ENCODE measurements around the gene COG5. TPM values are rescaled to one million over a fixed set of nuclear protein-coding genes. Genes with fewer than 3 reads are reported as not detected.

Gene COG5
- total and polyA plus RNA-seq, 9 of the 15 experiments (the other 6 are each of a cell fraction or from before 2014, with no cell fraction given), result 15.3 to 75.1 (median 56.4) TPM

- TF ChIP-seq, protein P1, sequence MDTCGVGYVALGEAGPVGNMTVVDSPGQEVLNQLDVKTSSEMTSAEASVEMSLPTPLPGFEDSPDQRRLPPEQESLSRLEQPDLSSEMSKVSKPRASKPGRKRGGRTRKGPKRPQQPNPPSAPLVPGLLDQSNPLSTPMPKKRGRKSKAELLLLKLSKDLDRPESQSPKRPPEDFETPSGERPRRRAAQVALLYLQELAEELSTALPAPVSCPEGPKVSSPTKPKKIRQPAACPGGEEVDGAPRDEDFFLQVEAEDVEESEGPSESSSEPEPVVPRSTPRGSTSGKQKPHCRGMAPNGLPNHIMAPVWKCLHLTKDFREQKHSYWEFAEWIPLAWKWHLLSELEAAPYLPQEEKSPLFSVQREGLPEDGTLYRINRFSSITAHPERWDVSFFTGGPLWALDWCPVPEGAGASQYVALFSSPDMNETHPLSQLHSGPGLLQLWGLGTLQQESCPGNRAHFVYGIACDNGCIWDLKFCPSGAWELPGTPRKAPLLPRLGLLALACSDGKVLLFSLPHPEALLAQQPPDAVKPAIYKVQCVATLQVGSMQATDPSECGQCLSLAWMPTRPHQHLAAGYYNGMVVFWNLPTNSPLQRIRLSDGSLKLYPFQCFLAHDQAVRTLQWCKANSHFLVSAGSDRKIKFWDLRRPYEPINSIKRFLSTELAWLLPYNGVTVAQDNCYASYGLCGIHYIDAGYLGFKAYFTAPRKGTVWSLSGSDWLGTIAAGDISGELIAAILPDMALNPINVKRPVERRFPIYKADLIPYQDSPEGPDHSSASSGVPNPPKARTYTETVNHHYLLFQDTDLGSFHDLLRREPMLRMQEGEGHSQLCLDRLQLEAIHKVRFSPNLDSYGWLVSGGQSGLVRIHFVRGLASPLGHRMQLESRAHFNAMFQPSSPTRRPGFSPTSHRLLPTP (IDR thresholded peaks at IDR 0.05; ENCODE audit: borderline replicate concordance, extremely low read depth, insufficient read length), result no peak
- TF ChIP-seq MTF1 (CRISPR knock-in tag; IDR thresholded peaks at IDR 0.05; ENCODE audit: borderline replicate concordance) (no peak), ZNF263 (CRISPR knock-in tag; IDR thresholded peaks at IDR 0.05; ENCODE audit: borderline replicate concordance) (no peak), LARP7 (IDR thresholded peaks at IDR 0.05) (no peak), RBFOX2 (IDR thresholded peaks at IDR 0.05; ENCODE audit: low read depth, low read length) (no peak), ZNF3 (CRISPR knock-in tag; IDR thresholded peaks at IDR 0.05) (no peak), NR1H2 (CRISPR knock-in tag; IDR thresholded peaks at IDR 0.05) (no peak), RERE (CRISPR knock-in tag; IDR thresholded peaks at IDR 0.05; ENCODE audit: borderline replicate concordance) (no peak)
- TF ChIP-seq, protein P2, sequence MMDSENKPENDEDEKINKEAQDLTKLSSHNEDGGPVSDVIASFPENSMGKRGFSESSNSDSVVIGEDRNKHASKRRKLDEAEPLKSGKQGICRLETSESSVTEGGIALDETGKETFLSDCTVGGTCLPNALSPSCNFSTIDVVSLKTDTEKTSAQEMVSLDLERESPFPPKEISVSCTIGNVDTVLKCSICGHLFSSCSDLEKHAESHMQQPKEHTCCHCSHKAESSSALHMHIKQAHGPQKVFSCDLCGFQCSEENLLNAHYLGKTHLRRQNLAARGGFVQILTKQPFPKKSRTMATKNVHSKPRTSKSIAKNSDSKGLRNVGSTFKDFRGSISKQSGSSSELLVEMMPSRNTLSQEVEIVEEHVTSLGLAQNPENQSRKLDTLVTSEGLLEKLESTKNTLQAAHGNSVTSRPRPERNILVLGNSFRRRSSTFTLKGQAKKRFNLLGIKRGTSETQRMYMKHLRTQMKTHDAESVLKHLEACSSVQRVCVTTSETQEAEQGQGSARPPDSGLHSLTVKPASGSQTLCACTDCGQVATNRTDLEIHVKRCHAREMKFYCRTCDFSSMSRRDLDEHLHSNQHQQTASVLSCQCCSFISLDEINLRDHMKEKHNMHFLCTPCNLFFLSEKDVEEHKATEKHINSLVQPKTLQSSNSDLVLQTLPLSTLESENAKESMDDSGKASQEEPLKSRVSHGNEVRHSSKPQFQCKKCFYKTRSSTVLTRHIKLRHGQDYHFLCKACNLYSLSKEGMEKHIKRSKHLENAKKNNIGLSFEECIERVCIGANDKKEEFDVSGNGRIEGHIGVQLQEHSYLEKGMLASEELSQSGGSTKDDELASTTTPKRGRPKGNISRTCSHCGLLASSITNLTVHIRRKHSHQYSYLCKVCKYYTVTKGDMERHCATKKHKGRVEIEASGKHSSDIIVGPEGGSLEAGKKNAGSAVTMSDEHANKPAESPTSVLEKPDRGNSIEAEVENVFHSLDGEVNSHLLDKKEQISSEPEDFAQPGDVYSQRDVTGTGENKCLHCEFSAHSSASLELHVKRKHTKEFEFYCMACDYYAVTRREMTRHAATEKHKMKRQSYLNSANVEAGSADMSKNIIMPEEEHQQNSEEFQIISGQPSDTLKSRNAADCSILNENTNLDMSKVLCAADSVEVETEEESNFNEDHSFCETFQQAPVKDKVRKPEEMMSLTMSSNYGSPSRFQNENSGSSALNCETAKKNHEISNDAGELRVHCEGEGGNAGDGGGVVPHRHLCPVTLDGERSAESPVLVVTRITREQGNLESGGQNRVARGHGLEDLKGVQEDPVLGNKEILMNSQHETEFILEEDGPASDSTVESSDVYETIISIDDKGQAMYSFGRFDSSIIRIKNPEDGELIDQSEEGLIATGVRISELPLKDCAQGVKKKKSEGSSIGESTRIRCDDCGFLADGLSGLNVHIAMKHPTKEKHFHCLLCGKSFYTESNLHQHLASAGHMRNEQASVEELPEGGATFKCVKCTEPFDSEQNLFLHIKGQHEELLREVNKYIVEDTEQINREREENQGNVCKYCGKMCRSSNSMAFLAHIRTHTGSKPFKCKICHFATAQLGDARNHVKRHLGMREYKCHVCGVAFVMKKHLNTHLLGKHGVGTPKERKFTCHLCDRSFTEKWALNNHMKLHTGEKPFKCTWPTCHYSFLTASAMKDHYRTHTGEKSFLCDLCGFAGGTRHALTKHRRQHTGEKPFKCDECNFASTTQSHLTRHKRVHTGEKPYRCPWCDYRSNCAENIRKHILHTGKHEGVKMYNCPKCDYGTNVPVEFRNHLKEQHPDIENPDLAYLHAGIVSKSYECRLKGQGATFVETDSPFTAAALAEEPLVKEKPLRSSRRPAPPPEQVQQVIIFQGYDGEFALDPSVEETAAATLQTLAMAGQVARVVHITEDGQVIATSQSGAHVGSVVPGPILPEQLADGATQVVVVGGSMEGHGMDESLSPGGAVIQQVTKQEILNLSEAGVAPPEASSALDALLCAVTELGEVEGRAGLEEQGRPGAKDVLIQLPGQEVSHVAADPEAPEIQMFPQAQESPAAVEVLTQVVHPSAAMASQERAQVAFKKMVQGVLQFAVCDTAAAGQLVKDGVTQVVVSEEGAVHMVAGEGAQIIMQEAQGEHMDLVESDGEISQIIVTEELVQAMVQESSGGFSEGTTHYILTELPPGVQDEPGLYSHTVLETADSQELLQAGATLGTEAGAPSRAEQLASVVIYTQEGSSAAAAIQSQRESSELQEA (IDR thresholded peaks at IDR 0.05; ENCODE audit: low read depth), result no peak
- TF ChIP-seq, protein P3, sequence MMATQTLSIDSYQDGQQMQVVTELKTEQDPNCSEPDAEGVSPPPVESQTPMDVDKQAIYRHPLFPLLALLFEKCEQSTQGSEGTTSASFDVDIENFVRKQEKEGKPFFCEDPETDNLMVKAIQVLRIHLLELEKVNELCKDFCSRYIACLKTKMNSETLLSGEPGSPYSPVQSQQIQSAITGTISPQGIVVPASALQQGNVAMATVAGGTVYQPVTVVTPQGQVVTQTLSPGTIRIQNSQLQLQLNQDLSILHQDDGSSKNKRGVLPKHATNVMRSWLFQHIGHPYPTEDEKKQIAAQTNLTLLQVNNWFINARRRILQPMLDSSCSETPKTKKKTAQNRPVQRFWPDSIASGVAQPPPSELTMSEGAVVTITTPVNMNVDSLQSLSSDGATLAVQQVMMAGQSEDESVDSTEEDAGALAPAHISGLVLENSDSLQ (IDR thresholded peaks at IDR 0.05), result peak; percentile 39
Observed at GRCh38 chr7:107319724-107320228, 243.9 kb downstream of the COG5 start (continued).
